GM18867 (cell line): Measurements from ENCODE around the gene TRMU.

Experiments used
- ATAC-seq: cut with Tn5 transposase; IDR thresholded peaks from one replicate; pipeline ENCODE4 v1.9.1; 2021; ENCODE audit warnings: mild to moderate bottlenecking, moderate library complexity; ENCODE audit not compliant: unreplicated experiment

Gene TRMU

GRCh38 chr22:46368422-46368821 is 32.9 kb downstream of the TRMU start:
- no peak for ATAC-seq

GRCh38 chr22:46368871-46369715 is 33.6 kb downstream of the TRMU start:
- no peak for ATAC-seq

GRCh38 chr22:46369716-46370583 is 34.4 kb downstream of the TRMU start:
- ATAC-seq = no peak

- ATAC-seq = no peak
These were observed 35.2 kb downstream of the TRMU start for GRCh38 chr22:46370584-46371291.

GRCh38 chr22:46371623-46372226 is 36.2 kb downstream of the TRMU start:
- ATAC-seq = no peak

- no peak for ATAC-seq
These were observed 37.2 kb downstream of the TRMU start for GRCh38 chr22:46372686-46373085.

GRCh38 chr22:46373159-46373558 is 37.6 kb downstream of the TRMU start:
- no peak for ATAC-seq

- no peak for ATAC-seq
These were observed 38.6 kb downstream of the TRMU start for GRCh38 chr22:46373921-46374662.

GRCh38 chr22:46374663-46375474 is 39.4 kb downstream of the TRMU start:
- no peak for ATAC-seq

GRCh38 chr22:46376111-46376510 is 40.6 kb downstream of the TRMU start:
- no peak for ATAC-seq

GRCh38 chr22:46376908-46377524 is 41.5 kb downstream of the TRMU start:
- ATAC-seq = no peak

GRCh38 chr22:46377525-46378425 is 42.3 kb downstream of the TRMU start:
- ATAC-seq = no peak

GRCh38 chr22:46378426-46379065 is 43.0 kb downstream of the TRMU start:
- no peak for ATAC-seq

GRCh38 chr22:46379066-46379930 is 43.8 kb downstream of the TRMU start:
- ATAC-seq = no peak

GRCh38 chr22:46380069-46380468 is 44.6 kb downstream of the TRMU start:
- no peak for ATAC-seq

GRCh38 chr22:46380581-46380980 is 45.1 kb downstream of the TRMU start:
- no peak for ATAC-seq
